Panc1 (cell line): ENCODE results near the gene EPHA8.

ENCODE experiments used
- TCF7L2 ChIP-seq: IDR thresholded peaks from 2 replicates; pipeline ENCODE4 v1.6.1; 2011; ENCODE audit warnings: mild to moderate bottlenecking, low read depth, low read length, inconsistent platforms
- TF ChIP-seq, protein P1 (sequence below): fragments of 450-650 bp; IDR thresholded peaks from 2 replicates; pipeline ENCODE4 v1.5.1; 2017; ENCODE audit warnings: mild to moderate bottlenecking
- TF ChIP-seq, protein P2 (sequence below), 2 experiments: IDR thresholded peaks; 2 replicates each; pipeline ENCODE4 v1.6.1; 2011 to 2012; ENCODE audit warnings: low read depth in 2 of 2, control low read depth in 1 of 2, low read length in 1 of 2, mild to moderate bottlenecking in 1 of 2, moderate library complexity in 1 of 2; ENCODE audit not compliant: insufficient read depth in 1 of 2

DNA sequence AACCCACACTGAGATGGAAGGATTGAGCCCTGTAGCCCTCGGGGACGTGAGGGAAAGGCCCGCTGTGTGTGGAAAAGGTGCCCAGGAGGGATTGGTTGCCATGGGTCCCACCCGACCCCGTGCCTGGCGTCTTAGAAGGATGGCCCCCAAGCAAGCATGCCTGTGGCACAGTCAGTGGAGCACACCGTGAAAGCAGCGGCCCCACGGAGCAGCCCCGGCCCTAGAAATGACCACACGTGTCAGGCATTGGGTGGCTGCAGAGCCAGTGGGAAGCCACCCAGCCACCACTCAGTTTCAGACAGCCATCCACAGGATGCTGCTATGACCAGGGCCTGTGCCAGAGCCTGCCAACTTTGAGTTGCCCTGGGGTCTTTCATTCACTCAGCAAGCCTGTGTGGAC is 13.3 kb upstream of the EPHA8 start:
- TF ChIP-seq, protein P1, sequence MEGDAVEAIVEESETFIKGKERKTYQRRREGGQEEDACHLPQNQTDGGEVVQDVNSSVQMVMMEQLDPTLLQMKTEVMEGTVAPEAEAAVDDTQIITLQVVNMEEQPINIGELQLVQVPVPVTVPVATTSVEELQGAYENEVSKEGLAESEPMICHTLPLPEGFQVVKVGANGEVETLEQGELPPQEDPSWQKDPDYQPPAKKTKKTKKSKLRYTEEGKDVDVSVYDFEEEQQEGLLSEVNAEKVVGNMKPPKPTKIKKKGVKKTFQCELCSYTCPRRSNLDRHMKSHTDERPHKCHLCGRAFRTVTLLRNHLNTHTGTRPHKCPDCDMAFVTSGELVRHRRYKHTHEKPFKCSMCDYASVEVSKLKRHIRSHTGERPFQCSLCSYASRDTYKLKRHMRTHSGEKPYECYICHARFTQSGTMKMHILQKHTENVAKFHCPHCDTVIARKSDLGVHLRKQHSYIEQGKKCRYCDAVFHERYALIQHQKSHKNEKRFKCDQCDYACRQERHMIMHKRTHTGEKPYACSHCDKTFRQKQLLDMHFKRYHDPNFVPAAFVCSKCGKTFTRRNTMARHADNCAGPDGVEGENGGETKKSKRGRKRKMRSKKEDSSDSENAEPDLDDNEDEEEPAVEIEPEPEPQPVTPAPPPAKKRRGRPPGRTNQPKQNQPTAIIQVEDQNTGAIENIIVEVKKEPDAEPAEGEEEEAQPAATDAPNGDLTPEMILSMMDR = no peak
- TF ChIP-seq, protein P2, sequence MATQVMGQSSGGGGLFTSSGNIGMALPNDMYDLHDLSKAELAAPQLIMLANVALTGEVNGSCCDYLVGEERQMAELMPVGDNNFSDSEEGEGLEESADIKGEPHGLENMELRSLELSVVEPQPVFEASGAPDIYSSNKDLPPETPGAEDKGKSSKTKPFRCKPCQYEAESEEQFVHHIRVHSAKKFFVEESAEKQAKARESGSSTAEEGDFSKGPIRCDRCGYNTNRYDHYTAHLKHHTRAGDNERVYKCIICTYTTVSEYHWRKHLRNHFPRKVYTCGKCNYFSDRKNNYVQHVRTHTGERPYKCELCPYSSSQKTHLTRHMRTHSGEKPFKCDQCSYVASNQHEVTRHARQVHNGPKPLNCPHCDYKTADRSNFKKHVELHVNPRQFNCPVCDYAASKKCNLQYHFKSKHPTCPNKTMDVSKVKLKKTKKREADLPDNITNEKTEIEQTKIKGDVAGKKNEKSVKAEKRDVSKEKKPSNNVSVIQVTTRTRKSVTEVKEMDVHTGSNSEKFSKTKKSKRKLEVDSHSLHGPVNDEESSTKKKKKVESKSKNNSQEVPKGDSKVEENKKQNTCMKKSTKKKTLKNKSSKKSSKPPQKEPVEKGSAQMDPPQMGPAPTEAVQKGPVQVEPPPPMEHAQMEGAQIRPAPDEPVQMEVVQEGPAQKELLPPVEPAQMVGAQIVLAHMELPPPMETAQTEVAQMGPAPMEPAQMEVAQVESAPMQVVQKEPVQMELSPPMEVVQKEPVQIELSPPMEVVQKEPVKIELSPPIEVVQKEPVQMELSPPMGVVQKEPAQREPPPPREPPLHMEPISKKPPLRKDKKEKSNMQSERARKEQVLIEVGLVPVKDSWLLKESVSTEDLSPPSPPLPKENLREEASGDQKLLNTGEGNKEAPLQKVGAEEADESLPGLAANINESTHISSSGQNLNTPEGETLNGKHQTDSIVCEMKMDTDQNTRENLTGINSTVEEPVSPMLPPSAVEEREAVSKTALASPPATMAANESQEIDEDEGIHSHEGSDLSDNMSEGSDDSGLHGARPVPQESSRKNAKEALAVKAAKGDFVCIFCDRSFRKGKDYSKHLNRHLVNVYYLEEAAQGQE (IDR thresholded peaks at IDR 0.05; ENCODE audit: insufficient read depth in 1 of 2, low read depth in 2 of 2, low read length in 1 of 2) = no peak
- no peak for TF ChIP-seq TCF7L2
